ENCODE results near the gene ULK4. TPM values are rescaled to one million over a fixed set of nuclear protein-coding genes. Genes with fewer than 3 reads are reported as not detected.

The ULK4 gene
- total and polyA plus RNA-seq, 2 of the 8 experiments (the other 6 are each of a cell fraction or from before 2014, with no cell fraction given): 3.0 to 10.8 TPM

DNA sequence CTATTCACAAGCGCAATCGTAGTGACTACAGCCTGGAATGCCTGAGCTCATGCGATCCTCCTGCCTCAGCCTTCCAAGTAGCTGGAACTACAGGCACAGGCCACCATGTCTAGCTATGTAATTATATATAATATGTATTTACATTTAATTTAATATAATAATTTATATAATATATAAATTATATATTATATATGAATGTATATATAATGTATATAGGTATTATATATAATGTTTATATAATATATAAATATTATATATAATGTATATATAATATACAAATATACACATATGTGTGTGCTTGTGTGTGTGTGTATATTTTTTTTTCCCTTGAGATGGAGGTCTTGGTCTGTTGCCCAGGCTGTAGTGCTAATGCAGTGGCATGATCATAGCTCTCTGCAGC is 27.6 kb upstream of the ULK4 start (continued):
- TF ChIP-seq, protein P1, sequence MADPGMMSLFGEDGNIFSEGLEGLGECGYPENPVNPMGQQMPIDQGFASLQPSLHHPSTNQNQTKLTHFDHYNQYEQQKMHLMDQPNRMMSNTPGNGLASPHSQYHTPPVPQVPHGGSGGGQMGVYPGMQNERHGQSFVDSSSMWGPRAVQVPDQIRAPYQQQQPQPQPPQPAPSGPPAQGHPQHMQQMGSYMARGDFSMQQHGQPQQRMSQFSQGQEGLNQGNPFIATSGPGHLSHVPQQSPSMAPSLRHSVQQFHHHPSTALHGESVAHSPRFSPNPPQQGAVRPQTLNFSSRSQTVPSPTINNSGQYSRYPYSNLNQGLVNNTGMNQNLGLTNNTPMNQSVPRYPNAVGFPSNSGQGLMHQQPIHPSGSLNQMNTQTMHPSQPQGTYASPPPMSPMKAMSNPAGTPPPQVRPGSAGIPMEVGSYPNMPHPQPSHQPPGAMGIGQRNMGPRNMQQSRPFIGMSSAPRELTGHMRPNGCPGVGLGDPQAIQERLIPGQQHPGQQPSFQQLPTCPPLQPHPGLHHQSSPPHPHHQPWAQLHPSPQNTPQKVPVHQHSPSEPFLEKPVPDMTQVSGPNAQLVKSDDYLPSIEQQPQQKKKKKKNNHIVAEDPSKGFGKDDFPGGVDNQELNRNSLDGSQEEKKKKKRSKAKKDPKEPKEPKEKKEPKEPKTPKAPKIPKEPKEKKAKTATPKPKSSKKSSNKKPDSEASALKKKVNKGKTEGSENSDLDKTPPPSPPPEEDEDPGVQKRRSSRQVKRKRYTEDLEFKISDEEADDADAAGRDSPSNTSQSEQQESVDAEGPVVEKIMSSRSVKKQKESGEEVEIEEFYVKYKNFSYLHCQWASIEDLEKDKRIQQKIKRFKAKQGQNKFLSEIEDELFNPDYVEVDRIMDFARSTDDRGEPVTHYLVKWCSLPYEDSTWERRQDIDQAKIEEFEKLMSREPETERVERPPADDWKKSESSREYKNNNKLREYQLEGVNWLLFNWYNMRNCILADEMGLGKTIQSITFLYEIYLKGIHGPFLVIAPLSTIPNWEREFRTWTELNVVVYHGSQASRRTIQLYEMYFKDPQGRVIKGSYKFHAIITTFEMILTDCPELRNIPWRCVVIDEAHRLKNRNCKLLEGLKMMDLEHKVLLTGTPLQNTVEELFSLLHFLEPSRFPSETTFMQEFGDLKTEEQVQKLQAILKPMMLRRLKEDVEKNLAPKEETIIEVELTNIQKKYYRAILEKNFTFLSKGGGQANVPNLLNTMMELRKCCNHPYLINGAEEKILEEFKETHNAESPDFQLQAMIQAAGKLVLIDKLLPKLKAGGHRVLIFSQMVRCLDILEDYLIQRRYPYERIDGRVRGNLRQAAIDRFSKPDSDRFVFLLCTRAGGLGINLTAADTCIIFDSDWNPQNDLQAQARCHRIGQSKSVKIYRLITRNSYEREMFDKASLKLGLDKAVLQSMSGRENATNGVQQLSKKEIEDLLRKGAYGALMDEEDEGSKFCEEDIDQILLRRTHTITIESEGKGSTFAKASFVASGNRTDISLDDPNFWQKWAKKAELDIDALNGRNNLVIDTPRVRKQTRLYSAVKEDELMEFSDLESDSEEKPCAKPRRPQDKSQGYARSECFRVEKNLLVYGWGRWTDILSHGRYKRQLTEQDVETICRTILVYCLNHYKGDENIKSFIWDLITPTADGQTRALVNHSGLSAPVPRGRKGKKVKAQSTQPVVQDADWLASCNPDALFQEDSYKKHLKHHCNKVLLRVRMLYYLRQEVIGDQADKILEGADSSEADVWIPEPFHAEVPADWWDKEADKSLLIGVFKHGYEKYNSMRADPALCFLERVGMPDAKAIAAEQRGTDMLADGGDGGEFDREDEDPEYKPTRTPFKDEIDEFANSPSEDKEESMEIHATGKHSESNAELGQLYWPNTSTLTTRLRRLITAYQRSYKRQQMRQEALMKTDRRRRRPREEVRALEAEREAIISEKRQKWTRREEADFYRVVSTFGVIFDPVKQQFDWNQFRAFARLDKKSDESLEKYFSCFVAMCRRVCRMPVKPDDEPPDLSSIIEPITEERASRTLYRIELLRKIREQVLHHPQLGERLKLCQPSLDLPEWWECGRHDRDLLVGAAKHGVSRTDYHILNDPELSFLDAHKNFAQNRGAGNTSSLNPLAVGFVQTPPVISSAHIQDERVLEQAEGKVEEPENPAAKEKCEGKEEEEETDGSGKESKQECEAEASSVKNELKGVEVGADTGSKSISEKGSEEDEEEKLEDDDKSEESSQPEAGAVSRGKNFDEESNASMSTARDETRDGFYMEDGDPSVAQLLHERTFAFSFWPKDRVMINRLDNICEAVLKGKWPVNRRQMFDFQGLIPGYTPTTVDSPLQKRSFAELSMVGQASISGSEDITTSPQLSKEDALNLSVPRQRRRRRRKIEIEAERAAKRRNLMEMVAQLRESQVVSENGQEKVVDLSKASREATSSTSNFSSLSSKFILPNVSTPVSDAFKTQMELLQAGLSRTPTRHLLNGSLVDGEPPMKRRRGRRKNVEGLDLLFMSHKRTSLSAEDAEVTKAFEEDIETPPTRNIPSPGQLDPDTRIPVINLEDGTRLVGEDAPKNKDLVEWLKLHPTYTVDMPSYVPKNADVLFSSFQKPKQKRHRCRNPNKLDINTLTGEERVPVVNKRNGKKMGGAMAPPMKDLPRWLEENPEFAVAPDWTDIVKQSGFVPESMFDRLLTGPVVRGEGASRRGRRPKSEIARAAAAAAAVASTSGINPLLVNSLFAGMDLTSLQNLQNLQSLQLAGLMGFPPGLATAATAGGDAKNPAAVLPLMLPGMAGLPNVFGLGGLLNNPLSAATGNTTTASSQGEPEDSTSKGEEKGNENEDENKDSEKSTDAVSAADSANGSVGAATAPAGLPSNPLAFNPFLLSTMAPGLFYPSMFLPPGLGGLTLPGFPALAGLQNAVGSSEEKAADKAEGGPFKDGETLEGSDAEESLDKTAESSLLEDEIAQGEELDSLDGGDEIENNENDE (IDR thresholded peaks at IDR 0.05; ENCODE audit: insufficient replicate concordance, low read length): no peak
- TF ChIP-seq, protein P2, sequence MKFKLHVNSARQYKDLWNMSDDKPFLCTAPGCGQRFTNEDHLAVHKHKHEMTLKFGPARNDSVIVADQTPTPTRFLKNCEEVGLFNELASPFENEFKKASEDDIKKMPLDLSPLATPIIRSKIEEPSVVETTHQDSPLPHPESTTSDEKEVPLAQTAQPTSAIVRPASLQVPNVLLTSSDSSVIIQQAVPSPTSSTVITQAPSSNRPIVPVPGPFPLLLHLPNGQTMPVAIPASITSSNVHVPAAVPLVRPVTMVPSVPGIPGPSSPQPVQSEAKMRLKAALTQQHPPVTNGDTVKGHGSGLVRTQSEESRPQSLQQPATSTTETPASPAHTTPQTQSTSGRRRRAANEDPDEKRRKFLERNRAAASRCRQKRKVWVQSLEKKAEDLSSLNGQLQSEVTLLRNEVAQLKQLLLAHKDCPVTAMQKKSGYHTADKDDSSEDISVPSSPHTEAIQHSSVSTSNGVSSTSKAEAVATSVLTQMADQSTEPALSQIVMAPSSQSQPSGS (IDR thresholded peaks at IDR 0.05; ENCODE audit: low read length): no peak

All from H1 (cell line).